Neutrophil (primary cell): Measurements from ENCODE around the gene TCF12.

ENCODE experiments used
- H3K27ac ChIP-seq: fragments of 200-600 bp; sonication (generic); 2 replicates; pipeline ENCODE4 v1.5.1; 2016; ENCODE audit warnings: mild to moderate bottlenecking, moderate library complexity
- H3K27me3 ChIP-seq: fragments of 200-600 bp; sonication (generic); 2 replicates; pipeline ENCODE4 v1.6.0; 2016; ENCODE audit warnings: mild to moderate bottlenecking
- H3K36me3 ChIP-seq: fragments of 200-600 bp; sonication (generic); 2 replicates; pipeline ENCODE4 v1.5.1; 2017
- H3K4me1 ChIP-seq, 2 experiments: fragments of 200-600 bp in 1 of 2; sonication (generic) in 1 of 2; 1 replicate in 1 of 2; 2 replicates in 1 of 2; pipeline versions ENCODE4 v1.5.1 to v1.6.1; 2013 to 2016; ENCODE audit warnings: low read depth in 1 of 2, low read length in 1 of 2, mild to moderate bottlenecking in 1 of 2, moderate library complexity in 1 of 2; ENCODE audit not compliant: control insufficient read depth in 1 of 2, insufficient read depth in 1 of 2
- H3K4me3 ChIP-seq, 2 experiments: fragments of 200-600 bp in 1 of 2; sonication (generic) in 1 of 2; 1 replicate in 1 of 2; 2 replicates in 1 of 2; pipeline ENCODE4 v1.5.1; 2013 to 2016; ENCODE audit warnings: low read depth in 1 of 2, low read length in 1 of 2, mild to moderate bottlenecking in 1 of 2, moderate library complexity in 1 of 2
- H3K9me3 ChIP-seq: fragments of 200-600 bp; sonication (generic); 2 replicates; pipeline ENCODE4 v1.5.1; 2016
- CTCF ChIP-seq: fragments of 200-600 bp; sonication (generic); IDR thresholded peaks from 2 replicates; pipeline ENCODE4 v1.5.1; 2016; ENCODE audit warnings: antibody characterized with exemption

Gene TCF12

DNA sequence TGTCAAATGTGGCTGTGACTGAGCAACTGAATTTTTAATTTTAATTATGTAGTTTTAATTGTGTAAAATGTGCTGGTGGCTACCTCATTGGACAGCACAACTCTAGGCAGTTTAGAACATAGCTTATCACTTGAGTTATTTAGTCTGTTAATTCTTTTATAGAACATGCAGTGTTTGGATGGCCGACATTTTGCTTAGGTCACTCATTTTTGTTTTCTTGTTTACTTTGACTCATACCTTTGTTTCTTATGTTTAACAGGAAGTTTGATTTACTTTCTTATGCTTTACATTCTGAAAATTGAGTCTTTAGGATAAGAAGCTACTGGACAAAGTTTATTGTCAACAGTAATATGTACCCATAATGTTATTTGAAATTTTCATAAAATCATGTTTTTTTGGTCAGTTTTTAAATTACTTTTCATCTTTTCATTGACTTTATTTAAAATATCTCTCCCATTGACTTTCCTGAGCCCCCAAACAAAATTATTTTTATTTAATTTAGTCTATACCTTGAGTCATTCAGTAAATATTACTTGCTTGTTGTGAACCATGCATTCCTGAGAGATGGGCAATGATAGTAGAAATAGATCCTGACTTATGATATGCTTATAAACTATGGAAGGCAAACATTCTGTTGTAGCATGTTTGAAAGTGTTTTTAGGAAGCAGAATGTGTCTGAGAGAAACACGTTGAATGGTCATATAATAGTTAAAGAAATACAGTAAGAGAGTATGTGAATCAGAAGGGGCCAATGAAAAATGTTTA, 60.6 kb downstream of the TCF12 start:
- Histone ChIP-seq H3K36me3 (no peaks in the 10 kb centered on the region), H3K27ac (no peak overlapping the region), H3K4me1 (peaks cover 6 to 12% of the 10 kb centered on the region in 2 experiments), H3K27me3 (no peaks in the 10 kb centered on the region), H3K4me3 (no peak overlapping the region), H3K9me3 (no peaks in the 10 kb centered on the region)
- TF ChIP-seq CTCF: no peak

GRCh38 chr15:56980473-56980872, 62.0 kb downstream of the TCF12 start:
- Histone ChIP-seq H3K9me3 (no peaks in the 10 kb centered on the region), H3K27me3 (no peaks in the 10 kb centered on the region), H3K4me3 (no peak overlapping the region), H3K4me1 (peaks cover 15 to 20% of the 10 kb centered on the region in 2 experiments), H3K36me3 (no peaks in the 10 kb centered on the region), H3K27ac (no peak overlapping the region)
- no peak for TF ChIP-seq CTCF

GRCh38 chr15:56981160-56981559, 62.7 kb downstream of the TCF12 start:
- Histone ChIP-seq H3K9me3 (no peaks in the 10 kb centered on the region), H3K4me1 (peaks cover 15 to 25% of the 10 kb centered on the region in 2 experiments), H3K36me3 (no peaks in the 10 kb centered on the region), H3K27ac (no peak overlapping the region), H3K4me3 (no peak overlapping the region), H3K27me3 (no peaks in the 10 kb centered on the region)
- no peak for TF ChIP-seq CTCF

DNA sequence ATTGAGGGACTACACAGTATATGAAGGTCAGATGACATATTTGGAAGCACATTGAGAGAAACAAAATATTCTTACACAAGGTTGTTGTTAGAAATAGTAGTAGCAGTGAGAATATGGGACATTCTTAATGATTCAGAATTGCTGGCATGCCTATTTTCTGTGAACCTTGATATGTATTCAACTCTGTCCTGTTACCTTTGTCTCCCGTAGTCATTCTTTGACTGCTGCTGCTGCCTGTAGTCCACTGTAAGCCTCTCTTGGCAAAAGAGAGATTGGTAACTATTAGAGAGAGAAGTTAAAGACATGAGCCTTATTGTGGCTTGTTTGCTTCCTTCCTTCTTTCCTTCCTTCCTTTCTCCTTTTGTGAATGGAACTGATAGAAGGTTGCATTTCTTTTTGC, 64.5 kb downstream of the TCF12 start:
- Histone ChIP-seq H3K27me3 (no peaks in the 10 kb centered on the region), H3K4me3 (no peak overlapping the region), H3K9me3 (no peaks in the 10 kb centered on the region), H3K27ac (no peak overlapping the region), H3K4me1 (peaks cover 15 to 25% of the 10 kb centered on the region in 2 experiments), H3K36me3 (no peaks in the 10 kb centered on the region)
- TF ChIP-seq CTCF: no peak

GRCh38 chr15:56984681-56985481, 66.4 kb downstream of the TCF12 start:
- Histone ChIP-seq H3K4me1 (peaks cover 15 to 30% of the 10 kb centered on the region in 2 experiments), H3K27me3 (no peaks in the 10 kb centered on the region), H3K9me3 (no peaks in the 10 kb centered on the region), H3K4me3 (no peak overlapping the region), H3K36me3 (no peaks in the 10 kb centered on the region), H3K27ac (no peak overlapping the region)
- TF ChIP-seq CTCF: no peak
